ENCODE data around the gene LRP8.
"Not testable (repeated sequence)": the region's sequence is repeated elsewhere in the genome, so short reads cannot be mapped to it uniquely, and the experiment has no call there.

LRP8 gene

DNA sequence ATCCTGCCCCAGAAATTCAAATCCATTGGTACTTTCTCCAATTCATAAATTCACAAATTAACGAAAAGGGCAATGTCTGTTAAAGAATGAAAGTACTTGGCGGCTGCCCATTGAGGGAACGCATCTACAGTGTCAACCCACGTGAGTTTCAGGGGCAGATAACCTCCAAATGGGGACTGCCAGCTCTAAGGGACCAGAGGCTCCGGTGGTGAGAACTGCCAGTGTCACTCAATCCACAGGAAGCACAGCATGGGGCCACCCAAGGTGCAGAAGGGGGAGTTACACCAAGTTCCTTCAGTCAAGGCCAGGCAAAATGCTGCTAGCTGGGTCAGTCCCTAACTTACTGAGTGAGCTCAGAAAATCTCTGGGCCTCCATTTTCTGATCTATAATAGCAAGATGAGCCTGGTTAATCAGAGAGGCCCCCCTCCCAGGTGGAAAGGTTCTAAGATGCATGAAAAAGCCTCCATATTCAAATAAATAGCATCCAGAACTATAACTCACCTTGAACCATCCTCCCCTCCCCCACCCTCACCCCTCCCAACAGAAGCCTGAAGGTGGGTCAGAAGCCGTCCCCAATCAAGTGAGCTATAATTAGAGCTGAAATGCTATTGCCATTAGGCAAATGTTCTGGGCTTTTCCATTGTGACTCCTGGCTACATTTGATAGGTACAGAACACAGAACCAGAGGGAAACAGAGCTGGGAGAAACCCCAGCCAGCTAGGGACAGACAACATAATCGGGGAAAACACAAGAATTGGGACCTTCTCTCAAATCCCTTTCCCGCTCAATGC is 41.7 kb downstream of the LRP8 start:
- TF ChIP-seq POLR2A (IDR thresholded peaks at IDR 0.05; ENCODE audit: extremely low read depth, insufficient read length): no peak
- TF ChIP-seq, protein P1, sequence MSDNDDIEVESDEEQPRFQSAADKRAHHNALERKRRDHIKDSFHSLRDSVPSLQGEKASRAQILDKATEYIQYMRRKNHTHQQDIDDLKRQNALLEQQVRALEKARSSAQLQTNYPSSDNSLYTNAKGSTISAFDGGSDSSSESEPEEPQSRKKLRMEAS (IDR thresholded peaks at IDR 0.05; ENCODE audit: low read depth, low read length): no peak
- no peak for TF ChIP-seq MYC (IDR thresholded peaks at IDR 0.05; ENCODE audit: low read depth, low read length)
- TF ChIP-seq CTCF (IDR thresholded peaks at IDR 0.05; ENCODE audit: low read depth, low read length): no peak
- H3K4me3 ChIP-seq (ENCODE audit: low read depth, low read length): no peak overlapping the region
- no peak for DNase-seq (ENCODE audit: low read depth)

DNA sequence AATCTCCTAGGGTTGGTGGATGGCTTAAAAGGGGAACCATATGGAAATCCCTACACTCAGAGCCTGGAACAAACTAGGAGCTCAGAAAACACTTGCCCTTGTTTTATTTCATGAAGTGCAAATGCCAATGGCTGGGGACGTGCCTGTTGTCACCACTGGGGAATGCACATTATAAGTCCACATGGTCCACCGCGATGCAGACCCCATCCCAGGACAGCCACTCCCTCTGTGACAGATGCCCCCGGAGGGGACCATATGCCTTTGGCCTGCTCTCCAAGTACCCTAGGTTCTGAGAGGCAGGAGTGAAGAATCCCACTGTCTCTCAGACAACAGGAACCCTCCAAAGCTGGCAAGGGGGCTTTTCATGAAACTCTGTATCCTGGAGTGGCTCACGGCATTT is 42.3 kb downstream of the LRP8 start:
- no peak for DNase-seq (ENCODE audit: low read depth)
- no peak overlapping the region for H3K4me3 ChIP-seq (ENCODE audit: low read depth, low read length)
- no peak for TF ChIP-seq POLR2A (IDR thresholded peaks at IDR 0.05; ENCODE audit: extremely low read depth, insufficient read length)
- TF ChIP-seq, protein P1 (IDR thresholded peaks at IDR 0.05; ENCODE audit: low read depth, low read length): no peak
- no peak for TF ChIP-seq MYC (IDR thresholded peaks at IDR 0.05; ENCODE audit: low read depth, low read length)
- TF ChIP-seq CTCF (IDR thresholded peaks at IDR 0.05; ENCODE audit: low read depth, low read length): no peak

- no peak for DNase-seq (ENCODE audit: low read depth)
- TF ChIP-seq POLR2A (IDR thresholded peaks at IDR 0.05; ENCODE audit: extremely low read depth, insufficient read length) (no peak), MYC (IDR thresholded peaks at IDR 0.05; ENCODE audit: low read depth, low read length) (no peak), CTCF (IDR thresholded peaks at IDR 0.05; ENCODE audit: low read depth, low read length) (no peak)
- TF ChIP-seq, protein P1 (IDR thresholded peaks at IDR 0.05; ENCODE audit: low read depth, low read length): no peak
Measured at GRCh38 chr1:53284224-53285020, 43.4 kb downstream of the LRP8 start.

DNA sequence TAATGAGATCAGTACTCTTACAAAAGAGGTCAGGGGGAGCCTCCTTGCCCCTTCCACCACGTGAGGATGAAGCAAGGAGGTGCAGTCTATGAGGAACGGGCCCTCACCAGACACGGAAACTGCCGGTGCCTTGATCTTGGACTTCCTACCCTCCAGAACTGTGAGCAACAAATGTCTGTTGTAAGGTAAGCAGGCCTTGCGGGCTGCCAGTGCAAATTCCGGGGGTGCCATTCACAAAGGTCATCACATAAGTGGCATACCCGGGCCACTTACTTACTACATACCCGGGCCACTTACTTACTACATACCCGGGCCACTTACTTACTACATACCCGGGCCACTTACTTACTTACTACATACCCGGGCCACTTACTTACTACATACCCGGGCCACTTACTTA is 44.7 kb downstream of the LRP8 start:
- not testable (repeated sequence) for DNase-seq (ENCODE audit: low read depth); H3K4me3 ChIP-seq (ENCODE audit: low read depth, low read length)

More at GRCh38 chr1:53284224-53285020, 43.4 kb downstream of the LRP8 start:
- no peak overlapping the region for H3K4me3 ChIP-seq (ENCODE audit: low read depth, low read length)

GRCh38 chr1:53281133-53281532 is 46.7 kb downstream of the LRP8 start:
- DNase-seq (ENCODE audit: low read depth): no peak
- no peak overlapping the region for H3K4me3 ChIP-seq (ENCODE audit: low read depth, low read length)
- TF ChIP-seq MYC (IDR thresholded peaks at IDR 0.05; ENCODE audit: low read depth, low read length) (no peak), CTCF (IDR thresholded peaks at IDR 0.05; ENCODE audit: low read depth, low read length) (no peak), POLR2A (IDR thresholded peaks at IDR 0.05; ENCODE audit: extremely low read depth, insufficient read length) (no peak)
- TF ChIP-seq, protein P1 (IDR thresholded peaks at IDR 0.05; ENCODE audit: low read depth, low read length): no peak

- no peak for TF ChIP-seq CTCF (IDR thresholded peaks at IDR 0.05; ENCODE audit: low read depth, low read length)
- TF ChIP-seq, protein P1 (IDR thresholded peaks at IDR 0.05; ENCODE audit: low read depth, low read length): no peak
- DNase-seq (ENCODE audit: low read depth): no peak
- H3K4me3 ChIP-seq (ENCODE audit: low read depth, low read length): no peak overlapping the region
Measured at GRCh38 chr1:53280496-53280895, 47.4 kb downstream of the LRP8 start.
